ENCODE measurements around the gene DISC1. TPM values are rescaled to one million over a fixed set of nuclear protein-coding genes. Genes with fewer than 3 reads are reported as not detected.
"Not testable (repeated sequence)": the region's sequence is repeated elsewhere in the genome, so short reads cannot be mapped to it uniquely, and the experiment has no call there.

DISC1 gene
- total and polyA plus RNA-seq, 2 donors (not counting 1 experiment from before 2014, with no cell fraction given) = 2.7 to 4.3 TPM

DNA sequence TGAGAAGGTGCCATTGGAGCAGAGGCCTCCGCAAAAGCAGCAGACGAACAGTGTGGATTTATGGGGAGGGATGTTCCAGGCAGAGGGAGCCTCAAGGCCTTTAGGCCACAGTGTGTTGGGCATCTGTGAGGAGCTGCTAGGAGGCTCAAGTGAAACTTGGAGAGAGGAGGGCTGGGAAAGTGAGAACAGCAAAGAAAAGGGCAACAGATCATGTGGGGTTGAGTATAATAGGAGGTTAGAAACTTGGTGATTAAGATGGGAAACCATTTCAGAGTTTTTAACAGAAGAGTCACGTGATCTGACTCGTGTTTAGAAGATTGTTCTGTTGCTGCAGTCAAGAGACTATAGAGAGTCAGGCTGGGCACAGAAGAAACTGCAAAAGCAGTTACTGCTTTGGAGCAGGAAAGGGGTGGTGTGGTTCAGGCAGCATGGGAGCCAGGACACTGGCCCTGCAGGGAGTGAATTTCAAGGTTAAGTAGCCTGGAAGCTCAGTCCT, 277.0 kb downstream of the DISC1 start:
- Mint-ChIP-seq H3K27me3 (no peaks in the 10 kb centered on the region), H3K27ac (no peak overlapping the region), H3K9me3 (ENCODE audit: insufficient read depth) (no peaks in the 10 kb centered on the region), H3K4me1 (peaks cover under 1% of the 10 kb centered on the region), H3K4me3 (no peak overlapping the region)
- 92% methylated on average over 4 of the region's 4 CpGs for WGBS (ENCODE audit: insufficient coverage)
- CTCF ChIA-PET = no interaction called here
- no peak overlapping the region for H2AFZ ChIP-seq (ENCODE audit: insufficient read depth, low read depth, low read length, poor library complexity, severe bottlenecking)
- TF ChIP-seq, protein P1, sequence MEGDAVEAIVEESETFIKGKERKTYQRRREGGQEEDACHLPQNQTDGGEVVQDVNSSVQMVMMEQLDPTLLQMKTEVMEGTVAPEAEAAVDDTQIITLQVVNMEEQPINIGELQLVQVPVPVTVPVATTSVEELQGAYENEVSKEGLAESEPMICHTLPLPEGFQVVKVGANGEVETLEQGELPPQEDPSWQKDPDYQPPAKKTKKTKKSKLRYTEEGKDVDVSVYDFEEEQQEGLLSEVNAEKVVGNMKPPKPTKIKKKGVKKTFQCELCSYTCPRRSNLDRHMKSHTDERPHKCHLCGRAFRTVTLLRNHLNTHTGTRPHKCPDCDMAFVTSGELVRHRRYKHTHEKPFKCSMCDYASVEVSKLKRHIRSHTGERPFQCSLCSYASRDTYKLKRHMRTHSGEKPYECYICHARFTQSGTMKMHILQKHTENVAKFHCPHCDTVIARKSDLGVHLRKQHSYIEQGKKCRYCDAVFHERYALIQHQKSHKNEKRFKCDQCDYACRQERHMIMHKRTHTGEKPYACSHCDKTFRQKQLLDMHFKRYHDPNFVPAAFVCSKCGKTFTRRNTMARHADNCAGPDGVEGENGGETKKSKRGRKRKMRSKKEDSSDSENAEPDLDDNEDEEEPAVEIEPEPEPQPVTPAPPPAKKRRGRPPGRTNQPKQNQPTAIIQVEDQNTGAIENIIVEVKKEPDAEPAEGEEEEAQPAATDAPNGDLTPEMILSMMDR (IDR thresholded peaks at IDR 0.05) = no peak
- H3K36me3 ChIP-seq (replicated peaks in 1 of 2; ENCODE audit: control extremely low read depth in 1 of 2, control insufficient read depth in 1 of 2, extremely low read depth in 1 of 2, insufficient read depth in 2 of 2, low read length in 1 of 2) = no peaks in the 10 kb centered on the region
- H3K4me2 ChIP-seq (replicated peaks; ENCODE audit: low read depth, low read length, poor library complexity, severe bottlenecking) = no peak overlapping the region
- H3K4me1 ChIP-seq (ENCODE audit: control insufficient read depth in 2 of 2, insufficient read depth in 2 of 2, low read length in 2 of 2) = no peaks in the 10 kb centered on the region
- no peak overlapping the region for H3K4me3 ChIP-seq (ENCODE audit: control extremely low read depth in 1 of 5, extremely low read depth in 1 of 5, insufficient read depth in 1 of 5, low read depth in 2 of 5, low read length in 4 of 5)
- H4K20me1 ChIP-seq (ENCODE audit: control insufficient read depth, insufficient read depth, low read length, poor library complexity, severe bottlenecking) = no peaks in the 10 kb centered on the region
- ATAC-seq (ENCODE audit: low read depth) (no peak), DNase-seq (no peak)
- intact Hi-C loops (cut with micrococcal nuclease) = no loop called here
- H3K27ac ChIP-seq (ENCODE audit: low read length in 2 of 2) = no peak overlapping the region
- H3K79me2 ChIP-seq (ENCODE audit: control insufficient read depth, insufficient read depth, low read length) = no peaks in the 10 kb centered on the region
- H3K9me3 ChIP-seq (ENCODE audit: control extremely low read depth in 1 of 3, control insufficient read depth in 2 of 3, insufficient read depth in 1 of 3, low read length in 2 of 3) = no peaks in the 10 kb centered on the region
- no peaks in the 10 kb centered on the region for H3K27me3 ChIP-seq (replicated peaks in 1 of 4; ENCODE audit: control extremely low read depth in 1 of 4, control insufficient read depth in 3 of 4, insufficient read depth in 4 of 4, low read length in 3 of 4)
- POLR2A ChIA-PET = no interaction called here
- no peak overlapping the region for H3K9ac ChIP-seq (ENCODE audit: low read length)

DNA sequence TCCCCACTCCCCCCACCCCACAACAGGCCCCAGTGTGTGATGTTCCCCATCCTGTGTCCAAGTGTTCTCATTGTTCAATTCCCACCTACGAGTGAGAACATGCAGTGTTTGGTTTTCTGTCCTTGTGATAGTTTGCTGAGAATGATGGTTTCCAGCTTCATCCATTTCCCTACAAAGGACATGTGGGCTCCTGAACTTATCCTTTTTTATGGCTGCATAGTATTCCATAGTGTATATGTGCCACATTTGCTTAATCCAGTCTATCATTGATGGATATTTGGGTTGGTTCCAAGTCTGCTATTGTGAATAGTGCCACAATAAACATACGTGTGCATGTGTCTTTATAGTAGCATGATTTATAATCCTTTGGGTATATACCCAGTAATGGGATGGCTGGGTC, 280.7 kb downstream of the DISC1 start:
- H3K4me1 ChIP-seq (ENCODE audit: control insufficient read depth in 2 of 2, insufficient read depth in 2 of 2, low read length in 2 of 2); CTCF ChIA-PET; H3K4me3 ChIP-seq (ENCODE audit: control extremely low read depth in 1 of 5, extremely low read depth in 1 of 5, insufficient read depth in 1 of 5, low read depth in 2 of 5, low read length in 4 of 5); H3K27me3 Mint-ChIP-seq; POLR2A ChIA-PET; H2AFZ ChIP-seq (ENCODE audit: insufficient read depth, low read depth, low read length, poor library complexity, severe bottlenecking); H3K79me2 ChIP-seq (ENCODE audit: control insufficient read depth, insufficient read depth, low read length); H3K27ac ChIP-seq (ENCODE audit: low read length in 2 of 2); H3K9me3 Mint-ChIP-seq (ENCODE audit: insufficient read depth); intact Hi-C loops (cut with micrococcal nuclease); H3K9ac ChIP-seq (ENCODE audit: low read length); H3K27ac Mint-ChIP-seq; H4K20me1 ChIP-seq (ENCODE audit: control insufficient read depth, insufficient read depth, low read length, poor library complexity, severe bottlenecking); H3K4me2 ChIP-seq (replicated peaks; ENCODE audit: low read depth, low read length, poor library complexity, severe bottlenecking); DNase-seq; H3K36me3 ChIP-seq (replicated peaks in 1 of 2; ENCODE audit: control extremely low read depth in 1 of 2, control insufficient read depth in 1 of 2, extremely low read depth in 1 of 2, insufficient read depth in 2 of 2, low read length in 1 of 2); H3K4me1 Mint-ChIP-seq; H3K27me3 ChIP-seq (replicated peaks in 1 of 4; ENCODE audit: control extremely low read depth in 1 of 4, control insufficient read depth in 3 of 4, insufficient read depth in 4 of 4, low read length in 3 of 4); H3K9me3 ChIP-seq (ENCODE audit: control extremely low read depth in 1 of 3, control insufficient read depth in 2 of 3, insufficient read depth in 1 of 3, low read length in 2 of 3); ATAC-seq (ENCODE audit: low read depth); H3K4me3 Mint-ChIP-seq: not testable (repeated sequence)
- whole genome bisulfite sequencing (ENCODE audit: insufficient coverage) = no CpG with 5 or more reads among the region's 2 CpGs
